IMR-90 (cell line): ENCODE data around the gene MOB2. TPM values are rescaled to one million over a fixed set of nuclear protein-coding genes. Genes with fewer than 3 reads are reported as not detected.

Experiments
- ATAC-seq: fragments of 200-7000 bp; cut with Tn5 transposase; 2 replicates; pipeline ENCODE4 v1.9.1; 2020; ENCODE audit warnings: low read depth, mild to moderate bottlenecking, moderate library complexity
- BruUV-seq: library from RNA; stranded (reverse); fragments of 400-500 nt; replicated peaks from 2 replicates; lab custom pipeline; 2021; lab: Mats Ljungman, UMichigan
- CTCF ChIA-PET: fragments of 300-600 bp; formaldehyde crosslinking; extraction: SDS; loops from one replicate; lab custom pipeline; 2021; ENCODE audit warnings: antibody characterized with exemption; lab: Yijun Ruan, JAX
- POLR2A ChIA-PET: fragments of 300-600 bp; sonication (Branson Sonifier 250); formaldehyde crosslinking; loops from one replicate; lab custom pipeline; 2022; ENCODE audit warnings: antibody characterized with exemption; ENCODE audit not compliant: unreplicated experiment; lab: Charles Lee
- DNase-seq: peaks from one replicate; pipeline ENCODE4 v3.0.0; 2013
- H2AFZ ChIP-seq: replicated peaks from 2 replicates; pipeline ENCODE3; 2013; ENCODE audit warnings: low read length, mild to moderate bottlenecking; ENCODE audit not compliant: poor library complexity
- H2AK5ac ChIP-seq: 2 replicates; pipeline ENCODE4 v1.6.1; 2013; ENCODE audit warnings: low read depth, low read length, inconsistent platforms
- H2AK9ac ChIP-seq: replicated peaks from 2 replicates; pipeline ENCODE3; 2013; ENCODE audit warnings: mild to moderate bottlenecking, low read depth, low read length, moderate library complexity; ENCODE audit not compliant: poor library complexity
- H2BK120ac ChIP-seq: 2 replicates; pipeline ENCODE4 v1.6.1; 2013; ENCODE audit warnings: low read depth, low read length, inconsistent platforms
- H2BK15ac ChIP-seq: 3 replicates; pipeline ENCODE4 v1.6.1; 2013; ENCODE audit warnings: low read depth, low read length, inconsistent platforms
- H2BK20ac ChIP-seq: 2 replicates; pipeline ENCODE4 v1.6.1; 2013; ENCODE audit warnings: low read depth, mild to moderate bottlenecking, inconsistent platforms, low read length, moderate library complexity
- H2BK5ac ChIP-seq: 2 replicates; pipeline ENCODE4 v1.6.1; 2013; ENCODE audit warnings: mild to moderate bottlenecking, low read depth, low read length, inconsistent platforms; ENCODE audit not compliant: poor library complexity, severe bottlenecking
- H3K14ac ChIP-seq: replicated peaks from 2 replicates; pipeline ENCODE4 v1.6.1; 2013; ENCODE audit warnings: low read depth, low read length, inconsistent platforms
- H3K18ac ChIP-seq: 2 replicates; pipeline ENCODE4 v1.6.1; 2013; ENCODE audit warnings: low read depth, low read length, control low read depth
- H3K23ac ChIP-seq: 2 replicates; pipeline ENCODE4 v1.6.1; 2013; ENCODE audit warnings: low read depth, low read length, inconsistent platforms
- H3K27ac ChIP-seq: 2 replicates; pipeline ENCODE4 v1.5.1; 2013; ENCODE audit warnings: mild to moderate bottlenecking, control low read depth, low read length; ENCODE audit not compliant: insufficient read depth
- H3K27me3 ChIP-seq: 2 replicates; pipeline ENCODE4 v1.6.1; 2013; ENCODE audit warnings: low read length; ENCODE audit not compliant: control insufficient read depth, insufficient read depth
- H3K36me3 ChIP-seq: 2 replicates; pipeline ENCODE4 v1.6.1; 2013; ENCODE audit warnings: low read length, mixed read lengths; ENCODE audit not compliant: control insufficient read depth, insufficient read depth
- H3K4ac ChIP-seq: 2 replicates; pipeline ENCODE4 v1.6.1; 2013; ENCODE audit warnings: low read depth, low read length, inconsistent platforms
- H3K4me1 ChIP-seq: 2 replicates; pipeline ENCODE4 v1.6.1; 2013; ENCODE audit warnings: low read length, mixed read lengths; ENCODE audit not compliant: control insufficient read depth, insufficient read depth
- H3K4me2 ChIP-seq: 2 replicates; pipeline ENCODE4 v1.6.1; 2013; ENCODE audit warnings: low read depth, mild to moderate bottlenecking, control low read depth, low read length, moderate library complexity
- H3K4me3 ChIP-seq: 2 replicates; pipeline ENCODE4 v1.5.1; 2013; ENCODE audit warnings: low read depth, mild to moderate bottlenecking, control low read depth, low read length, moderate library complexity; ENCODE audit not compliant: insufficient read depth
- H3K56ac ChIP-seq: 2 replicates; pipeline ENCODE4 v1.6.1; 2013; ENCODE audit warnings: low read length, inconsistent platforms; ENCODE audit not compliant: insufficient read depth; ENCODE audit errors: extremely low read depth
- H3K79me1 ChIP-seq, 2 experiments: 2 replicates each; pipeline ENCODE4 v1.6.1; 2013; ENCODE audit warnings: low read length in 2 of 2, inconsistent platforms in 1 of 2, low read depth in 1 of 2
- H3K9ac ChIP-seq: 2 replicates; pipeline ENCODE4 v1.6.1; 2013; ENCODE audit warnings: low read depth, low read length, control low read depth
- H3K9me1 ChIP-seq: 2 replicates; pipeline ENCODE4 v1.6.1; 2013; ENCODE audit warnings: low read length, inconsistent platforms; ENCODE audit not compliant: insufficient read depth
- H3K9me3 ChIP-seq: 2 replicates; pipeline ENCODE4 v1.6.1; 2013; ENCODE audit warnings: low read length; ENCODE audit not compliant: control insufficient read depth, insufficient read depth
- H4K20me1 ChIP-seq: 2 replicates; pipeline ENCODE4 v1.6.1; 2013; ENCODE audit warnings: low read length, inconsistent platforms; ENCODE audit not compliant: insufficient read depth
- H4K5ac ChIP-seq: 2 replicates; pipeline ENCODE4 v1.6.1; 2013; ENCODE audit warnings: mild to moderate bottlenecking, low read depth, low read length, control low read depth
- H4K8ac ChIP-seq, 2 experiments: 2 replicates each; pipeline ENCODE4 v1.6.1; 2013; ENCODE audit warnings: low read depth in 2 of 2, low read length in 2 of 2, control low read depth in 1 of 2, inconsistent platforms in 1 of 2
- H4K91ac ChIP-seq: 2 replicates; pipeline ENCODE4 v1.6.1; 2013; ENCODE audit warnings: low read depth, low read length, inconsistent platforms; ENCODE audit not compliant: insufficient read depth
- BHLHE40 ChIP-seq: fragments of 150-350 bp; IDR thresholded peaks from 2 replicates; pipeline ENCODE4 v1.6.1; 2016; ENCODE audit warnings: mild to moderate bottlenecking, low read depth, low read length
- CEBPB ChIP-seq: IDR thresholded peaks from 2 replicates; pipeline ENCODE4 v1.6.1; 2012; ENCODE audit warnings: low read depth, low read length, improper control_type of control experiment
- CHD1 ChIP-seq: IDR thresholded peaks from 2 replicates; pipeline ENCODE4 v1.6.1; 2012; ENCODE audit warnings: low read depth, low read length, improper control_type of control experiment
- FOS ChIP-seq: fragments of 150-350 bp; IDR thresholded peaks from 2 replicates; pipeline ENCODE4 v1.6.1; 2016; ENCODE audit warnings: low read depth, low read length
- MAFK ChIP-seq: IDR thresholded peaks from 2 replicates; pipeline ENCODE4 v1.6.1; 2012; ENCODE audit warnings: low read depth, low read length, improper control_type of control experiment
- MAZ ChIP-seq: IDR thresholded peaks from 2 replicates; pipeline ENCODE4 v1.6.1; 2012; ENCODE audit warnings: low read depth, mild to moderate bottlenecking, low read length, improper control_type of control experiment, moderate library complexity, borderline replicate concordance
- NFE2L2 ChIP-seq: fragments of 150-350 bp; IDR thresholded peaks from 2 replicates; pipeline ENCODE4 v1.6.1; 2016; ENCODE audit warnings: low read depth, mild to moderate bottlenecking, low read length
- POLR2A ChIP-seq: IDR thresholded peaks from 2 replicates; pipeline ENCODE4 v1.6.1; 2012; ENCODE audit warnings: mild to moderate bottlenecking, low read depth, low read length
- RCOR1 ChIP-seq: IDR thresholded peaks from 2 replicates; pipeline ENCODE4 v1.6.1; 2012; ENCODE audit warnings: mild to moderate bottlenecking, low read length, improper control_type of control experiment; ENCODE audit not compliant: insufficient replicate concordance
- RFX5 ChIP-seq: IDR thresholded peaks from 2 replicates; pipeline ENCODE4 v1.8.0; 2012; ENCODE audit warnings: low read depth, mild to moderate bottlenecking, low read length, moderate library complexity
- SMC3 ChIP-seq: fragments of 150-350 bp; IDR thresholded peaks from 2 replicates; pipeline ENCODE4 v1.6.1; 2016; ENCODE audit warnings: low read depth, mild to moderate bottlenecking, antibody characterized with exemption, low read length, moderate library complexity
- WGBS, 2 experiments: methylation state at CpG; one replicate each; pipeline versions ENCODE4 v1.1.5 to v1.1.7; 2013; ENCODE audit warnings: missing lambda C conversion rate in 2 of 2; ENCODE audit not compliant: insufficient read length in 1 of 2; ENCODE audit errors: extremely low coverage in 2 of 2; 5-methylcytosine and 5-hydroxymethylcytosine counted together
- dilution Hi-C: fragments of 300-500 bp; cut with HindIII; formaldehyde crosslinking; loops from one replicate; pipeline ENCODE4 v1.14.3; 2018; ENCODE audit warnings: low sequenced_read_pairs; ENCODE audit not compliant: unreplicated experiment
- in situ Hi-C: fragments of 300-500 bp; cut with MboI; formaldehyde crosslinking; loops from 3 replicates; pipeline ENCODE4 v1.14.3; 2019; ENCODE audit warnings: low sequenced_read_pairs, inconsistent platforms, mixed read lengths
- intact Hi-C: fragments of 100-400 bp; cut with micrococcal nuclease; formaldehyde crosslinking; loops from 2 replicates; pipeline ENCODE4 v1.10.0; 2022
- polyA plus RNA-seq, 3 experiments: library from polyadenylated mRNA; depleted of rRNA; stranded (reverse); fragments of >200 nt; gene quantifications; 2 replicates each; pipeline ENCODE4 v1.2.3, GENCODE V29; 2012; ENCODE audit warnings: low replicate concordance in 1 of 3
- total RNA-seq: library from RNA; depleted of rRNA; stranded (reverse); fragments of >200 nt; gene quantifications from 2 replicates; pipeline ENCODE4 v1.2.3, GENCODE V29; 2012
- TF ChIP-seq, protein P1 (sequence below): fragments of 150-350 bp; IDR thresholded peaks from 2 replicates; pipeline ENCODE4 v1.6.1; 2017; ENCODE audit warnings: mild to moderate bottlenecking, antibody characterized with exemption, low read length, low read depth
- TF ChIP-seq, protein P2 (sequence below): fragments of 150-350 bp; IDR thresholded peaks from 2 replicates; pipeline ENCODE4 v1.6.1; 2016; ENCODE audit warnings: low read depth, mild to moderate bottlenecking, low read length, moderate library complexity, borderline replicate concordance

Gene MOB2
- total and polyA plus RNA-seq, 2 of the 4 experiments (the other 2 are of a cell fraction): 23.7 to 36.2 TPM

DNA sequence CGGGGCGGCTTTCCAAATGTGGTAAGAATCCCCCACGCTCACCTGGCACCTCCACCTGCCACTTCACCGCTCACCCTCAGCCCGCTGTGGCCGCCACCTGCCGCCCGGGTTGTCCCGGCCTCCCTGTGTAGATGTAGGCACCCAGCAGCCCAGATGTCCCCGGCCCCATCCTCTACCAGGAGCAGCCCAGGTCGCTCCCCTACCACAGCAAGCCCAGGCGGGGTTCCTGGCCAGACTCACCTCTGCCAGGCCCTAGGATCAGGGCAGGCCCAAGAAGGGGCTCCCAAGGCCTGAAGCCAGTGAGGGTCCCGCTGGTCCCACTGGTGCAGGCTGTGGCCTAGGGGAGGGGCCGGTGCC lies 27.4 kb downstream of the MOB2 start:
- dilution Hi-C loops: no loop called here
- no peak for ATAC-seq
- Histone ChIP-seq H3K56ac (no peak overlapping the region), H4K8ac (no peak overlapping the region), H3K9me1 (no peaks in the 10 kb centered on the region), H3K36me3 (no peaks in the 10 kb centered on the region), H2BK20ac (no peak overlapping the region), H2BK5ac (no peak overlapping the region), H3K27me3 (no peaks in the 10 kb centered on the region), H3K27ac (no peak overlapping the region), H4K91ac (no peak overlapping the region), H3K9ac (no peak overlapping the region), H3K9me3 (no peaks in the 10 kb centered on the region), H4K5ac (no peak overlapping the region), H2AFZ (peak overlapping the region; percentile 32), H3K79me1 (no peaks in the 10 kb centered on the region), H3K4me2 (no peak overlapping the region), H3K4me1 (peaks cover 13% of the 10 kb centered on the region; the same call in 1 of the 2 replicates), H3K18ac (no peak overlapping the region), H3K4me3 (no peak overlapping the region), H2BK15ac (no peak overlapping the region), H3K14ac (no peak overlapping the region), H4K20me1 (no peaks in the 10 kb centered on the region; the same call in none of the 2 replicates), H3K23ac (no peak overlapping the region), H2AK9ac (peak overlapping the region; percentile 28), H3K4ac (no peak overlapping the region), H2AK5ac (no peak overlapping the region), H2BK120ac (no peak overlapping the region)
- no peak for DNase-seq
- ChIA-PET POLR2A (no interaction called here), CTCF (no interaction called here)
- no TSS peak for BruUV-seq
- TF ChIP-seq CEBPB (no peak), RFX5 (no peak), NFE2L2 (no peak), SMC3 (no peak), MAFK (no peak), CHD1 (no peak), MAZ (no peak), FOS (no peak), POLR2A (no peak), BHLHE40 (no peak), RCOR1 (no peak)
- TF ChIP-seq, protein P1, sequence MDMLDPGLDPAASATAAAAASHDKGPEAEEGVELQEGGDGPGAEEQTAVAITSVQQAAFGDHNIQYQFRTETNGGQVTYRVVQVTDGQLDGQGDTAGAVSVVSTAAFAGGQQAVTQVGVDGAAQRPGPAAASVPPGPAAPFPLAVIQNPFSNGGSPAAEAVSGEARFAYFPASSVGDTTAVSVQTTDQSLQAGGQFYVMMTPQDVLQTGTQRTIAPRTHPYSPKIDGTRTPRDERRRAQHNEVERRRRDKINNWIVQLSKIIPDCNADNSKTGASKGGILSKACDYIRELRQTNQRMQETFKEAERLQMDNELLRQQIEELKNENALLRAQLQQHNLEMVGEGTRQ: no peak
- TF ChIP-seq, protein P2, sequence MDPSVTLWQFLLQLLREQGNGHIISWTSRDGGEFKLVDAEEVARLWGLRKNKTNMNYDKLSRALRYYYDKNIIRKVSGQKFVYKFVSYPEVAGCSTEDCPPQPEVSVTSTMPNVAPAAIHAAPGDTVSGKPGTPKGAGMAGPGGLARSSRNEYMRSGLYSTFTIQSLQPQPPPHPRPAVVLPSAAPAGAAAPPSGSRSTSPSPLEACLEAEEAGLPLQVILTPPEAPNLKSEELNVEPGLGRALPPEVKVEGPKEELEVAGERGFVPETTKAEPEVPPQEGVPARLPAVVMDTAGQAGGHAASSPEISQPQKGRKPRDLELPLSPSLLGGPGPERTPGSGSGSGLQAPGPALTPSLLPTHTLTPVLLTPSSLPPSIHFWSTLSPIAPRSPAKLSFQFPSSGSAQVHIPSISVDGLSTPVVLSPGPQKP: no peak
- in situ Hi-C loops: no loop called here
- intact Hi-C loops: no loop called here
- WGBS, 2 experiments: no CpG with 5 or more reads among the region's 14 CpGs
